ENCODE measurements around the gene KIAA1671. TPM values are rescaled to one million over a fixed set of nuclear protein-coding genes. Genes with fewer than 3 reads are reported as not detected.

Gene KIAA1671
- total RNA-seq, 1 donor from 2014 or later: 8.3 TPM

DNA sequence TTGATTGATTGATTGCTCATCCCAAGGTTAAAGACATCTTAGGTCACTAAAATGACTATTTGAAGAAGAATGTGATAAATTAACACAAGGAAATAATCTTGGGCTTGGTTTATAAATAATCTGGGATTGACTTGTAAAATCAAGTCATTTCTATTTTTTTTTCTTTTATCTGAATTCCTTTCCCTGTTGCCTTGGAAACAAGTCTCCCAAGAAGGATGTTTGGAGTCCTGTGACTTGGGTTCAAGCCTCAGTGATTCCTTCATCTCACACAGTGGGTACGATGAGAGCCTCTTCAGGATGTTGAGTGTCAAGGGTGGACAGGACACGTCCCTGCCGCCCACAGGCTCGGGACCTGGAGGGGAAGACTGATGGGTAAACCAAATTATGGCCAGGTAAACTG is 149.0 kb downstream of the KIAA1671 start:
- no peak for TF ChIP-seq CTCF (IDR thresholded peaks at IDR 0.05)
- Mint-ChIP-seq H3K27me3 (ENCODE audit: unreplicated experiment) (peaks cover 9% of the 10 kb centered on the region), H3K4me1 (ENCODE audit: unreplicated experiment) (peaks cover 7% of the 10 kb centered on the region), H3K9me3 (ENCODE audit: unreplicated experiment) (no peaks in the 10 kb centered on the region), H3K36me3 (ENCODE audit: unreplicated experiment) (no peaks in the 10 kb centered on the region), H3K27ac (ENCODE audit: unreplicated experiment) (no peak overlapping the region), H3K4me3 (ENCODE audit: unreplicated experiment) (no peak overlapping the region)
- no peak for DNase-seq (ENCODE audit: extremely low spot score, unreplicated experiment)

DNA sequence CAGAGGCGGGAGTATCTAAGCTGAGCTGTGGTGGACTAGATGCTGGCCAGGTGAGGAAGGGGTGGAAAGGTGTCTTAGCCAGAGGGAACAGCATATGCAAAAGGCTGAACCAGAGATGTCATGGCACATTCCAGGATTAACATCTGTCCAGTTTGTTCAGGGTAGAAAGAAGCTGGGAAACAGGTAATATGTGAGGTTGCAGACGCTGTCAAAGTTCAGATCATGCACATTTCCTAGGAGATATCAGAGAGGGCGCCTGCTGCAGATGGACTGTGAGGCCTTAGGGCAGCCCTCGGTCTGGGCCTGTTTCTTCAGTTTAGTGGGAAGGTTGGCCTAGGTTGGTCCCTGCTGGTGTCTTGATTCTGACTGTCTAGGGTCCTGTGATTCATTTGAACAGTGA is 149.5 kb downstream of the KIAA1671 start:
- no peaks in the 10 kb centered on the region for H3K36me3 Mint-ChIP-seq (ENCODE audit: unreplicated experiment)
- H3K4me3 Mint-ChIP-seq (ENCODE audit: unreplicated experiment): no peak overlapping the region
- H3K4me1 Mint-ChIP-seq (ENCODE audit: unreplicated experiment): peaks cover 7% of the 10 kb centered on the region
- no peak for DNase-seq (ENCODE audit: extremely low spot score, unreplicated experiment)
- H3K27me3 Mint-ChIP-seq (ENCODE audit: unreplicated experiment): peaks cover 9% of the 10 kb centered on the region
- H3K9me3 Mint-ChIP-seq (ENCODE audit: unreplicated experiment): no peaks in the 10 kb centered on the region
- no peak for TF ChIP-seq CTCF (IDR thresholded peaks at IDR 0.05)
- H3K27ac Mint-ChIP-seq (ENCODE audit: unreplicated experiment): no peak overlapping the region

DNA sequence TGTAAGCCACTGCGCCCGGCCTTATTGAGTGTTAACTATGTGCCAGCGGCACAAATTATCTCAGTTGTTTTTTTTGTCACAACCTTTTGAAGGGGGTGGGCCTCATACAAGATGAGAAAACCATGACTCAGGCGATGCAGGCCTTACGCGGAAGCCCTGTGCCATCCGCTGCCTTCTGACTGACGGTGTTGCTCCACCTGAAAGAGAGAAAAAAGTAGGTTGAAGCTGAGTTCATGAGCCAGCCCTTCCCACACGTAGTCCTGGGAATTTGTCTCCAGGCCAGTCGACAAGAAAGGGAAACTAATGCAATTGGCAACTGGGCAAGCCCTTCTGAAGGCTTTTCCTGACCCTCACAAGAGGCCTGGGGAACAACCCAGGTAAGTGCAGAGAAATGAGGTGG is 150.2 kb downstream of the KIAA1671 start:
- Mint-ChIP-seq H3K27ac (ENCODE audit: unreplicated experiment) (no peak overlapping the region), H3K36me3 (ENCODE audit: unreplicated experiment) (no peaks in the 10 kb centered on the region), H3K4me1 (ENCODE audit: unreplicated experiment) (peaks cover 7% of the 10 kb centered on the region), H3K4me3 (ENCODE audit: unreplicated experiment) (no peak overlapping the region), H3K27me3 (ENCODE audit: unreplicated experiment) (peaks cover 9% of the 10 kb centered on the region), H3K9me3 (ENCODE audit: unreplicated experiment) (no peaks in the 10 kb centered on the region)
- TF ChIP-seq CTCF (IDR thresholded peaks at IDR 0.05): no peak
- DNase-seq (ENCODE audit: extremely low spot score, unreplicated experiment): no peak

GRCh38 chr22:25104367-25104766 is 151.9 kb downstream of the KIAA1671 start:
- Mint-ChIP-seq H3K27me3 (ENCODE audit: unreplicated experiment) (peaks cover 9% of the 10 kb centered on the region), H3K36me3 (ENCODE audit: unreplicated experiment) (no peaks in the 10 kb centered on the region), H3K4me1 (ENCODE audit: unreplicated experiment) (peaks cover 3% of the 10 kb centered on the region), H3K9me3 (ENCODE audit: unreplicated experiment) (peaks cover 4% of the 10 kb centered on the region), H3K4me3 (ENCODE audit: unreplicated experiment) (no peak overlapping the region), H3K27ac (ENCODE audit: unreplicated experiment) (no peak overlapping the region)
- no peak for TF ChIP-seq CTCF (IDR thresholded peaks at IDR 0.05)
- no peak for DNase-seq (ENCODE audit: extremely low spot score, unreplicated experiment)

DNA sequence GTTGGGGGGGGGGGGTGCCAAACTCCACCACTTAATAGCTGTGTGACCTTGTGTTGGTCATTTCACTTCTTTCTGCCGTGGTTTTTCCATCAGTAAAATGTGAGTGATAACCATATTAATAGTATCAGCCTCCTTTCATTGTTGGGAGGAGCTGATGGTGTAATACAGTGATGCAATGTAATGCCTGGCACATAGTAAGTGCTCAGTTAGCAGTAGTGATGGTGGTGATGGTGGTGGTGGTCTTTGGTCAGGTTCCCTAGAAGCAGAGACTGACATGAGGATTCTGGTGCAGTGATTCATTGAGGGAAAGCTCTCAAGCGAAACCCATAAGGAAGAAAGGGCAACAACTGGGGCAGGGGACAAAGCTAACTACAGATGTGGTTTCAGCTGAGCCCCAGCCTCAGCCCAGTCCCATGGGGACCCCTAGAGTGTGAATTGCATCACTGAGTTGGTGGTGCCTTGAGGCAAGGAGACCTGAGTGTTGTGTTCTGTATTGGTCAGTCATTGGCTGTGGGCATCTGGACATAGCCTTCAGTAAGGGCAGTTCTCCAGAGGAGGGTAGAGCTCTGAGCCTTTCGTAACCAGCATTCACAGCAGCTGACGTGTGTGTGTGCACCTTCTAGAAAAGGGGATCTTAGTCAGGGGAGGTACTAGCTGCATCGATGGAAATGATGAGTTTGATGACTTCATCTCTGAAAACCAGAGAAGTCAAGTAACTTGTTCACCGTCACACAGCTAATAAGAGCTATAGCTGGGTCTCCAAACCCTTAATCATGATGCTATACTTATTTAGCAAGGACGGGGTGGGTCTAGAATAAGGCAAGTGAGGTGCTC is 153.5 kb downstream of the KIAA1671 start:
- no peak for TF ChIP-seq CTCF (IDR thresholded peaks at IDR 0.05)
- Mint-ChIP-seq H3K4me1 (ENCODE audit: unreplicated experiment) (peaks cover 5% of the 10 kb centered on the region), H3K27ac (ENCODE audit: unreplicated experiment) (no peak overlapping the region), H3K36me3 (ENCODE audit: unreplicated experiment) (no peaks in the 10 kb centered on the region), H3K4me3 (ENCODE audit: unreplicated experiment) (no peak overlapping the region), H3K9me3 (ENCODE audit: unreplicated experiment) (peaks cover 4% of the 10 kb centered on the region), H3K27me3 (ENCODE audit: unreplicated experiment) (peaks cover 9% of the 10 kb centered on the region)
- DNase-seq (ENCODE audit: extremely low spot score, unreplicated experiment): no peak
